HUDEP-2 (cell line): Measurements from ENCODE around the gene CELF4.
A peak's percentile ranks its signal among the peaks of the same experiment; 100 is the strongest.

ENCODE experiments used
- DNase-seq, 76 experiments: peaks; one replicate each; lab custom pipeline; 2025; ENCODE audit not compliant: unreplicated experiment in 76 of 76; lab: John Stamatoyannopoulos, UW

CELF4 gene

GRCh38 chr18:37397814-37398213, 167.8 kb downstream of the CELF4 start:
- no peak for DNase-seq

- DNase-seq, result no peak
These were observed 168.5 kb downstream of the CELF4 start for GRCh38 chr18:37396971-37397720.

GRCh38 chr18:37395631-37396030, 170.0 kb downstream of the CELF4 start:
- DNase-seq, result no peak

- no peak for DNase-seq
These were observed 170.5 kb downstream of the CELF4 start for GRCh38 chr18:37395138-37395537.

GRCh38 chr18:37394610-37394965, 171.0 kb downstream of the CELF4 start:
- no peak for DNase-seq

- DNase-seq, result no peak
These were observed 171.5 kb downstream of the CELF4 start for GRCh38 chr18:37393945-37394609.

GRCh38 chr18:37393221-37393827, 172.3 kb downstream of the CELF4 start:
- DNase-seq, result no peak

- DNase-seq, result no peak
These were observed 172.9 kb downstream of the CELF4 start for GRCh38 chr18:37392648-37393047.

GRCh38 chr18:37391698-37392548, 173.7 kb downstream of the CELF4 start:
- DNase-seq, result no peak

- DNase-seq, result no peak
These were observed 174.4 kb downstream of the CELF4 start for GRCh38 chr18:37391156-37391555.

- DNase-seq, result no peak
These were observed 174.9 kb downstream of the CELF4 start for GRCh38 chr18:37390687-37391086.

GRCh38 chr18:37389684-37390368, 175.8 kb downstream of the CELF4 start:
- DNase-seq, result no peak

GRCh38 chr18:37389041-37389440, 176.6 kb downstream of the CELF4 start:
- no peak for DNase-seq

GRCh38 chr18:37388413-37388812, 177.2 kb downstream of the CELF4 start:
- DNase-seq, result no peak

GRCh38 chr18:37385846-37386778, 179.5 kb downstream of the CELF4 start:
- peak in 13 of 76 experiments; percentile 2 to 35 (median 15) for DNase-seq

GRCh38 chr18:37383846-37384595, 181.6 kb downstream of the CELF4 start:
- no peak for DNase-seq

- DNase-seq, result peak in 1 of 76 experiments; percentile 18
These were observed 182.4 kb downstream of the CELF4 start for GRCh38 chr18:37383036-37383785.

- peak in 1 of 76 experiments; percentile 6 for DNase-seq
These were observed 184.0 kb downstream of the CELF4 start for GRCh38 chr18:37381554-37381953.
